ENCODE results near the gene TPPP. TPM values are rescaled to one million over a fixed set of nuclear protein-coding genes. Genes with fewer than 3 reads are reported as not detected.

Gene TPPP
- total and polyA plus RNA-seq, 4 donors, result 3.7 to 24.1 (median 5.8) TPM

DNA sequence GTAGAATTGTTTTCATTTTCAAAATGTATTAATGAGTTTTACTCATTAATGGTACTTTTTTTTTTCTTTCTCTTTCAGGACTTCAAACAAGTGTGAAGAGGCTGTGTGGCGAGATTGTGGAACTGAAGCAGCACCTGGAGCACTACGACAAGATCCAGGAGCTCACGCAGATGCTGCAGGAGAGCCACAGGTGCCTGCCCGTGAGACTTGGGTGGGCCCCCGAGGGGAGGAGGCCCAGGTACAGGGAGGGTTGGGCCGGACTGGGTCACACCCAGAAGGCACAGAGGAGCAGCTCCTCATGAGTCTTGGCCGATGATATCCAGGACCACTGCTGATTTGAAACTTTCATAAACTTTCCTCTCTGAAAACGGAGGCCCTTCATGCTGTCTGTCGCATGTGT lies 45.4 kb downstream of the TPPP start:
- H3K4me3 ChIP-seq, result no peak overlapping the region
- H3K9me3 ChIP-seq (ENCODE audit: control insufficient read depth in 4 of 4, insufficient read depth in 3 of 4, low read length in 3 of 4), result peaks cover 0 to 3% (median 0%) of the 10 kb centered on the region in 4 donors
- WGBS, 2 donors, result 96 to 99% methylated on average over 9 of the region's 9 CpGs
- H3K27me3 ChIP-seq (ENCODE audit: control insufficient read depth in 3 of 3, insufficient read depth in 3 of 3, low read length in 2 of 3), result no peaks in the 10 kb centered on the region
- H3K27ac ChIP-seq (ENCODE audit: low read depth in 1 of 2, low read length in 1 of 2), result no peak overlapping the region
- ATAC-seq (ENCODE audit: insufficient read depth, low FRiP score) (no peak), DNase-seq (no peak)
- TF ChIP-seq, protein P1, sequence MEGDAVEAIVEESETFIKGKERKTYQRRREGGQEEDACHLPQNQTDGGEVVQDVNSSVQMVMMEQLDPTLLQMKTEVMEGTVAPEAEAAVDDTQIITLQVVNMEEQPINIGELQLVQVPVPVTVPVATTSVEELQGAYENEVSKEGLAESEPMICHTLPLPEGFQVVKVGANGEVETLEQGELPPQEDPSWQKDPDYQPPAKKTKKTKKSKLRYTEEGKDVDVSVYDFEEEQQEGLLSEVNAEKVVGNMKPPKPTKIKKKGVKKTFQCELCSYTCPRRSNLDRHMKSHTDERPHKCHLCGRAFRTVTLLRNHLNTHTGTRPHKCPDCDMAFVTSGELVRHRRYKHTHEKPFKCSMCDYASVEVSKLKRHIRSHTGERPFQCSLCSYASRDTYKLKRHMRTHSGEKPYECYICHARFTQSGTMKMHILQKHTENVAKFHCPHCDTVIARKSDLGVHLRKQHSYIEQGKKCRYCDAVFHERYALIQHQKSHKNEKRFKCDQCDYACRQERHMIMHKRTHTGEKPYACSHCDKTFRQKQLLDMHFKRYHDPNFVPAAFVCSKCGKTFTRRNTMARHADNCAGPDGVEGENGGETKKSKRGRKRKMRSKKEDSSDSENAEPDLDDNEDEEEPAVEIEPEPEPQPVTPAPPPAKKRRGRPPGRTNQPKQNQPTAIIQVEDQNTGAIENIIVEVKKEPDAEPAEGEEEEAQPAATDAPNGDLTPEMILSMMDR (IDR thresholded peaks at IDR 0.05; ENCODE audit: control extremely low read depth, extremely low read depth), result no peak
- H3K36me3 ChIP-seq (ENCODE audit: control insufficient read depth in 4 of 4, insufficient read depth in 4 of 4, low read length in 4 of 4), result peaks cover 0 to 31% (median 10%) of the 10 kb centered on the region in 4 donors
- H3K9ac ChIP-seq (ENCODE audit: insufficient read depth in 1 of 2, low read length in 2 of 2), result no peak overlapping the region
- no peaks in the 10 kb centered on the region for H3K4me1 ChIP-seq (ENCODE audit: control insufficient read depth in 5 of 5, insufficient read depth in 5 of 5, low read length in 5 of 5)

DNA sequence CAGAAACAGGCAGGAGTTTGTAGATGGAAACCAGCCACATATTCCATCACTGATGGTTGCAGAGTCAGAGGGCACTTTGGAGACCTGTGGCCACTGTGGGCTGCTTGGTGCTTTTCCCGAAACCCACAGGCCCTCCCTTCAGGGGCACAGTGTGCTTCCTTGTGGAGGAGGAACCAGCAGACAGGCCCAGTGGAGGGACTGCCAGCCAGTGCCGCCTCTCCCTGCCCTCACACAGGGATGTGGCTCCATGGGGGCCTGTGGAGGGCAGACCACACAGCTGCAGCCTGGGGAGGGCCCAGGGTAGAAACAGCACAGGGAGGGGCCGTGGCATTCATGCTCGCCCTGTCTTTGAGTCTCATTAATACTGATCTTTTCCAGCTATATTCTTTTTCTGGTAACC lies 45.8 kb downstream of the TPPP start:
- no peak for ATAC-seq (ENCODE audit: insufficient read depth, low FRiP score)
- no peak overlapping the region for H3K27ac ChIP-seq (ENCODE audit: low read depth in 1 of 2, low read length in 1 of 2)
- H3K36me3 ChIP-seq (ENCODE audit: control insufficient read depth in 4 of 4, insufficient read depth in 4 of 4, low read length in 4 of 4), result peaks cover 0 to 35% (median 10%) of the 10 kb centered on the region in 4 donors
- H3K27me3 ChIP-seq (ENCODE audit: control insufficient read depth in 3 of 3, insufficient read depth in 3 of 3, low read length in 2 of 3), result no peaks in the 10 kb centered on the region
- H3K9me3 ChIP-seq (ENCODE audit: control insufficient read depth in 4 of 4, insufficient read depth in 3 of 4, low read length in 3 of 4), result peaks cover 0 to 3% (median 0%) of the 10 kb centered on the region in 4 donors
- TF ChIP-seq, protein P1 (IDR thresholded peaks at IDR 0.05; ENCODE audit: control extremely low read depth, extremely low read depth), result no peak
- H3K9ac ChIP-seq (ENCODE audit: insufficient read depth in 1 of 2, low read length in 2 of 2), result no peak overlapping the region
- 96% methylated on average over 4 of the region's 4 CpGs for WGBS, 2 donors
- no peaks in the 10 kb centered on the region for H3K4me1 ChIP-seq (ENCODE audit: control insufficient read depth in 5 of 5, insufficient read depth in 5 of 5, low read length in 5 of 5)
- DNase-seq, result no peak
- no peak overlapping the region for H3K4me3 ChIP-seq

DNA sequence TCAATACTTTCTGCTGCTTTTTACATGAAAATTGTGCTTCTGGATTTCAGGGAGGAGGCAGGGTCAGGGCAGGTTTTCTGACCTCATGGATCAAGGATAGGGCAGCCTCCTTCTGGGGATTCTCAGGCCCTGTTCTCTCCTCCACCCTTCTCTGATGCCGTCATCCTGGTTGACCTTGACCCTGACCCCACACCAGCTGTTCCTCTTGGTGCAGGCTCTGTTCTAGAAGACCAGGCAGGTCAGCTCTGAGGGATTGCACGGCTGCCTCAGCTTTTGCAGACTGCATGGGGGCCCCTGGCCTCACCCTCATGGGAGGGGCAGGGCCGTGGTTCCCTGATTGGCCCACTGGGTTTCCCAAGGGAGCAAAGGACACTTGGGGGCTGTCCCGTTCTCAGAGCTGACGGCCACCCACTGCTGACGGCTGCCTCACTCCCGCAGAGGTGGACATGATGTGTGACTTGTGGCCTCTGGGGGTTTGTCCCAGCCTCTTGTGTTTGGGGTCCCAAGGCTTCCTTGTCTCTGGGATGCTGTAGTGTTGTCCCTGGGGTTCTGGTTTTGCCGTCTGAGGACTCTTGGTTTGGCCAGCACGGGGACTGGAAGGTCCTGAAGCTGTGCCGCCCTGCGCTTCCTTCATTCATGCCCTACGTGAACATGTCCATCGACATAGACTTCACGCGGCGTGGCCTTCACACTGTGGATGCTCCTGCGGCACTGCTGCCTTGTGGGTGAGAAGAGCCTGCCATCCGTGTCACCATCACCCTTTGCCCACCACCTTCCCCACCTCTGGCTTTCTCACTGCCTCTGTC lies 46.6 kb downstream of the TPPP start:
- Histone ChIP-seq H3K27ac (ENCODE audit: low read depth in 1 of 2, low read length in 1 of 2) (no peak overlapping the region), H3K36me3 (ENCODE audit: control insufficient read depth in 4 of 4, insufficient read depth in 4 of 4, low read length in 4 of 4) (peaks cover 0 to 29% (median 10%) of the 10 kb centered on the region in 4 donors), H3K9me3 (ENCODE audit: control insufficient read depth in 4 of 4, insufficient read depth in 3 of 4, low read length in 3 of 4) (peaks cover 0 to 3% (median 0%) of the 10 kb centered on the region in 4 donors), H3K27me3 (ENCODE audit: control insufficient read depth in 3 of 3, insufficient read depth in 3 of 3, low read length in 2 of 3) (no peaks in the 10 kb centered on the region), H3K9ac (ENCODE audit: insufficient read depth in 1 of 2, low read length in 2 of 2) (no peak overlapping the region), H3K4me1 (ENCODE audit: control insufficient read depth in 5 of 5, insufficient read depth in 5 of 5, low read length in 5 of 5) (no peaks in the 10 kb centered on the region), H3K4me3 (no peak overlapping the region)
- DNase-seq (no peak), ATAC-seq (ENCODE audit: insufficient read depth, low FRiP score) (no peak)
- 95 to 97% methylated on average over 18 of the region's 18 CpGs for WGBS, 2 donors
- TF ChIP-seq, protein P1 (IDR thresholded peaks at IDR 0.05; ENCODE audit: control extremely low read depth, extremely low read depth), result no peak

All from lung (tissue), 12 donors.